Transverse colon (tissue), 3 donors: ENCODE measurements around the gene STRIT1.

Source experiments
- CTCF ChIP-seq, 5 experiments: fragments of 200-600 bp in 3 of 5; fragments of 450-650 bp in 2 of 5; sonication (generic) in 3 of 5; IDR thresholded peaks; 1 replicate in 2 of 5; 2 replicates in 3 of 5; pipeline ENCODE4 v1.5.1; 2016 to 2017; ENCODE audit warnings: antibody characterized with exemption in 5 of 5, inconsistent platforms in 3 of 5, mild to moderate bottlenecking in 2 of 5, moderate library complexity in 1 of 5
- POLR2A ChIP-seq: fragments of 450-650 bp; IDR thresholded peaks from one replicate; pipeline ENCODE4 v1.6.1; 2016; ENCODE audit warnings: antibody characterized with exemption, mild to moderate bottlenecking, moderate library complexity

- TF ChIP-seq POLR2A (no peak), CTCF (IDR thresholded peaks at IDR 0.05) (no peak)
Measured at GRCh38 chr3:155244216-155244615, 49.3 kb downstream of the STRIT1 start.
